Loucy (cell line): Measurements from ENCODE around the gene KIF16B.

Experiments
- H2AFZ ChIP-seq: fragments of 200-600 bp; sonication (generic); 2 replicates; pipeline ENCODE4 v1.6.0; 2016; ENCODE audit warnings: antibody characterized with exemption, mild to moderate bottlenecking, low read length, moderate library complexity
- H3F3A ChIP-seq: fragments of 200-600 bp; 2 replicates; pipeline ENCODE4 v1.6.0; 2016; ENCODE audit warnings: antibody characterized with exemption, low read depth, mild to moderate bottlenecking
- H3K27me3 ChIP-seq: fragments of 200-600 bp; sonication (generic); 2 replicates; pipeline ENCODE4 v1.6.1; 2014; ENCODE audit warnings: low read length, mild to moderate bottlenecking; ENCODE audit not compliant: insufficient read depth, poor library complexity, severe bottlenecking
- H3K36me3 ChIP-seq: fragments of 200-600 bp; sonication (generic); 2 replicates; pipeline ENCODE4 v1.6.1; 2016; ENCODE audit warnings: low read length; ENCODE audit not compliant: insufficient read depth
- H3K4me1 ChIP-seq: fragments of 200-600 bp; sonication (generic); 2 replicates; pipeline ENCODE4 v1.5.1; 2014; ENCODE audit warnings: low read length, mild to moderate bottlenecking; ENCODE audit not compliant: insufficient read depth, poor library complexity, severe bottlenecking
- H3K4me2 ChIP-seq: fragments of 200-600 bp; sonication (generic); 2 replicates; pipeline ENCODE4 v1.6.0; 2014; ENCODE audit warnings: antibody characterized with exemption, low read length, low read depth, mild to moderate bottlenecking; ENCODE audit not compliant: poor library complexity, severe bottlenecking
- H3K4me3 ChIP-seq: fragments of 200-600 bp; sonication (generic); 2 replicates; pipeline ENCODE4 v1.5.1; 2014; ENCODE audit warnings: low read length, mild to moderate bottlenecking, mixed read lengths; ENCODE audit not compliant: poor library complexity, severe bottlenecking
- H3K79me2 ChIP-seq: fragments of 200-600 bp; sonication (generic); 2 replicates; pipeline ENCODE4 v1.6.1; 2014; ENCODE audit warnings: low read length; ENCODE audit not compliant: insufficient read depth
- H3K9ac ChIP-seq: fragments of 200-600 bp; sonication (generic); 2 replicates; pipeline ENCODE4 v1.6.0; 2014; ENCODE audit warnings: mild to moderate bottlenecking, low read depth, low read length, moderate library complexity; ENCODE audit not compliant: poor library complexity, severe bottlenecking
- H3K9me2 ChIP-seq: fragments of 200-600 bp; sonication (generic); replicated peaks from 2 replicates; pipeline ENCODE4 v1.6.1; 2016; ENCODE audit warnings: low read depth, low read length, mixed read lengths
- H3K9me3 ChIP-seq: fragments of 200-600 bp; sonication (generic); 2 replicates; pipeline ENCODE4 v1.6.1; 2014; ENCODE audit warnings: mild to moderate bottlenecking, antibody characterized with exemption, low read length, low read depth; ENCODE audit not compliant: insufficient read depth
- H4K20me1 ChIP-seq: fragments of 200-600 bp; sonication (generic); 2 replicates; pipeline ENCODE4 v1.6.0; 2014; ENCODE audit warnings: antibody characterized with exemption, low read length, mild to moderate bottlenecking; ENCODE audit not compliant: insufficient read depth, poor library complexity, severe bottlenecking
- EZH2phosphoT487 ChIP-seq: fragments of 200-600 bp; IDR thresholded peaks from 2 replicates; pipeline ENCODE4 v1.6.1; 2018; ENCODE audit warnings: antibody characterized with exemption, mild to moderate bottlenecking, moderate library complexity, borderline replicate concordance
- TF ChIP-seq, protein P1 (sequence below): fragments of 200-600 bp; sonication (generic); conservative IDR thresholded peaks from 2 replicates; pipeline ENCODE4 v1.5.1; 2014; ENCODE audit warnings: mild to moderate bottlenecking, antibody characterized with exemption, low read length

Gene KIF16B

DNA sequence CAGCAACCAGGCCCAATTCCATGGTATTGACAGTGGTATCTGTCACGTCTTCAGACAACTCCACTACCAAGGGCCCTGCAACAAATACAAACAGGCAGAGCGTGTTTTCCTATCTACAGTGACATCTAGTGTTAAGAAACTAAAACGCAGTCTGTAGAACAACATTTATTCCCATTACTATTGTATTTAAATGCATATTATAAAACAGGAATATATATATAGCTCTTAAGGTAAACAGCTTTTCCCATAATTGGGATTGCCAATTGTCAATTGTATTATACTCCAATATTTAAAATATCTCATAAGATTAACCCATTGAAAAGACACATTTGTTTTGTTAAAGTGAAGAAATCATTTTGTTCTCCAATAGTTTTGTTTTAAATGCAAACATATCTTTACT is 97.2 kb downstream of the KIF16B start:
- H3K27me3 ChIP-seq = no peaks in the 10 kb centered on the region
- no peak overlapping the region for H3K4me2 ChIP-seq
- H3K4me3 ChIP-seq = no peak overlapping the region
- no peak overlapping the region for H2AFZ ChIP-seq
- no peaks in the 10 kb centered on the region for H4K20me1 ChIP-seq
- H3K79me2 ChIP-seq = no peaks in the 10 kb centered on the region
- H3K4me1 ChIP-seq = no peaks in the 10 kb centered on the region
- H3F3A ChIP-seq = no peaks in the 10 kb centered on the region
- no peaks in the 10 kb centered on the region for H3K36me3 ChIP-seq
- H3K9me3 ChIP-seq = no peaks in the 10 kb centered on the region
- TF ChIP-seq, protein P1, sequence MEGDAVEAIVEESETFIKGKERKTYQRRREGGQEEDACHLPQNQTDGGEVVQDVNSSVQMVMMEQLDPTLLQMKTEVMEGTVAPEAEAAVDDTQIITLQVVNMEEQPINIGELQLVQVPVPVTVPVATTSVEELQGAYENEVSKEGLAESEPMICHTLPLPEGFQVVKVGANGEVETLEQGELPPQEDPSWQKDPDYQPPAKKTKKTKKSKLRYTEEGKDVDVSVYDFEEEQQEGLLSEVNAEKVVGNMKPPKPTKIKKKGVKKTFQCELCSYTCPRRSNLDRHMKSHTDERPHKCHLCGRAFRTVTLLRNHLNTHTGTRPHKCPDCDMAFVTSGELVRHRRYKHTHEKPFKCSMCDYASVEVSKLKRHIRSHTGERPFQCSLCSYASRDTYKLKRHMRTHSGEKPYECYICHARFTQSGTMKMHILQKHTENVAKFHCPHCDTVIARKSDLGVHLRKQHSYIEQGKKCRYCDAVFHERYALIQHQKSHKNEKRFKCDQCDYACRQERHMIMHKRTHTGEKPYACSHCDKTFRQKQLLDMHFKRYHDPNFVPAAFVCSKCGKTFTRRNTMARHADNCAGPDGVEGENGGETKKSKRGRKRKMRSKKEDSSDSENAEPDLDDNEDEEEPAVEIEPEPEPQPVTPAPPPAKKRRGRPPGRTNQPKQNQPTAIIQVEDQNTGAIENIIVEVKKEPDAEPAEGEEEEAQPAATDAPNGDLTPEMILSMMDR = peak; percentile 73
- no peak for TF ChIP-seq EZH2phosphoT487
- no peaks in the 10 kb centered on the region for H3K9me2 ChIP-seq
- no peak overlapping the region for H3K9ac ChIP-seq

DNA sequence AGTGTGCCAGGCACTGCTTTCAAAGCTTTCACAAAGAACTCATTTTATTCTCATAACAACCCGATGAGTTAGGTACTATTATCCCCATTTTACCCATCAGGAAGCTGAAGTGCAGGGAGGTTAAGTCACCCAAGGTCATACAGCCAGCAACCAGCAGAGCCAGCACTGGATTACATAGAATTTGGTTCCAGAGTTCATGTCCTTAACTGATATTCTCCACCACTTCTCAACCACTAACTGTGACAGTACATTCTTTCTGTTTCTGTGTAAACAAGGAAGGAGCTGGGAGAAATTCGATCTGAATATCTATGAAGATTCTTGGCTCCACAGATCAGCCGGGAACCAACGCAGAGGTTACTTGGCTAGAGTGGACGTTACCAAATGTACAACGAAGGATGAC is 98.0 kb downstream of the KIF16B start:
- H3K9me3 ChIP-seq = no peaks in the 10 kb centered on the region
- H3K9me2 ChIP-seq = no peaks in the 10 kb centered on the region
- H3K4me1 ChIP-seq = no peaks in the 10 kb centered on the region
- H3K9ac ChIP-seq = no peak overlapping the region
- H2AFZ ChIP-seq = no peak overlapping the region
- no peaks in the 10 kb centered on the region for H4K20me1 ChIP-seq
- H3K79me2 ChIP-seq = no peaks in the 10 kb centered on the region
- no peaks in the 10 kb centered on the region for H3K27me3 ChIP-seq
- H3K36me3 ChIP-seq = no peaks in the 10 kb centered on the region
- TF ChIP-seq, protein P1 = no peak
- TF ChIP-seq EZH2phosphoT487 = no peak
- no peak overlapping the region for H3K4me2 ChIP-seq
- H3F3A ChIP-seq = no peaks in the 10 kb centered on the region
- no peak overlapping the region for H3K4me3 ChIP-seq

DNA sequence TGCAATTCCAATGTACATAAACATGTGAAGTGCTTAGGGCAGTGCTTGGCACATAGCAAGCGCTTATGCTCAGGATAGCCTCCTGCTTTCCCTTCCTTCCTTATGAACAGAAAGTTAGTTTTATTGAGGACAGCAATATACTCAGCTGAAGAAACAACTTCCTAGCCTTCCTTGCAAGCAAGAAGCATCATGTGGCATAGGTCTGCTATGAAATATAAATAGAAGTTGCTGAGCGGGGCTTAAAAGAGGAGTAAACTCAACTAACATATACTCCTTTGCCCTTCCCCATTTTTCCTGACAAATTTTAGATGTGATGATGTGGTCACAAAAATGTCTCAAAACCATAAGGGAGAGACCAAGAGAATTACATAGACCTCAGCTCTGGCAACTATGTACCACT is 98.9 kb downstream of the KIF16B start:
- Histone ChIP-seq H3K4me1 (no peaks in the 10 kb centered on the region), H3K9me3 (no peaks in the 10 kb centered on the region), H3K36me3 (no peaks in the 10 kb centered on the region), H4K20me1 (no peaks in the 10 kb centered on the region), H2AFZ (no peak overlapping the region), H3K4me3 (no peak overlapping the region), H3K27me3 (no peaks in the 10 kb centered on the region), H3K79me2 (no peaks in the 10 kb centered on the region), H3K9ac (no peak overlapping the region), H3K4me2 (no peak overlapping the region), H3F3A (no peaks in the 10 kb centered on the region), H3K9me2 (no peaks in the 10 kb centered on the region)
- TF ChIP-seq, protein P1 = no peak
- no peak for TF ChIP-seq EZH2phosphoT487
